Panc1 (cell line): ENCODE results near the gene ADAMTSL2. TPM values are rescaled to one million over a fixed set of nuclear protein-coding genes. Genes with fewer than 3 reads are reported as not detected.

Experiments used
- ATAC-seq: fragments of 200-7000 bp; cut with Tn5 transposase; 2 replicates; pipeline ENCODE4 v1.9.1; 2020; ENCODE audit warnings: mild to moderate bottlenecking, moderate library complexity
- BruUV-seq: library from RNA; stranded (reverse); fragments of 400-500 nt; replicated peaks from 2 replicates; lab custom pipeline; 2021; lab: Mats Ljungman, UMichigan
- CTCF ChIA-PET: fragments of 300-600 bp; sonication (Branson Sonifier 250); formaldehyde crosslinking; loops from one replicate; lab custom pipeline; 2022; ENCODE audit warnings: antibody characterized with exemption; lab: Charles Lee
- POLR2A ChIA-PET: fragments of 300-600 bp; sonication (Branson Sonifier 250); formaldehyde crosslinking; loops from one replicate; lab custom pipeline; 2022; ENCODE audit warnings: antibody characterized with exemption; lab: Charles Lee
- DNase-seq: peaks from one replicate; pipeline ENCODE4 v3.0.0-alpha.2; 2010; ENCODE audit warnings: low read depth, low spot score
- H3K27ac ChIP-seq: 2 replicates; pipeline ENCODE4 v1.5.1; 2011; ENCODE audit warnings: mild to moderate bottlenecking, low read length, inconsistent platforms
- H3K27me3 ChIP-seq: fragments of 200-500 bp; sonication (Bioruptor generic); 2 replicates; pipeline ENCODE4 v1.6.0; 2014; ENCODE audit warnings: low read length, inconsistent platforms; ENCODE audit not compliant: control insufficient read depth, insufficient read depth
- H3K36me3 ChIP-seq: fragments of 200-500 bp; sonication (Bioruptor generic); 2 replicates; pipeline ENCODE4 v1.5.1; 2014; ENCODE audit warnings: inconsistent platforms, mild to moderate bottlenecking, low read length, moderate library complexity; ENCODE audit not compliant: control insufficient read depth, insufficient read depth
- H3K4me1 ChIP-seq: 2 replicates; pipeline ENCODE4 v1.5.1; 2011; ENCODE audit warnings: inconsistent platforms, mild to moderate bottlenecking, low read length, moderate library complexity; ENCODE audit not compliant: control insufficient read depth, insufficient read depth
- H3K4me3 ChIP-seq, 2 experiments: 2 replicates each; pipeline ENCODE4 v1.5.1; 2011 to 2012; ENCODE audit warnings: low read depth in 2 of 2, low read length in 2 of 2, mild to moderate bottlenecking in 2 of 2, inconsistent platforms in 1 of 2, moderate library complexity in 1 of 2
- H3K9me3 ChIP-seq: fragments of 200-500 bp; sonication (Bioruptor generic); 2 replicates; pipeline ENCODE4 v1.5.1; 2014; ENCODE audit warnings: low read depth, mild to moderate bottlenecking, inconsistent platforms, low read length, moderate library complexity; ENCODE audit not compliant: control insufficient read depth, insufficient read depth
- CTCF ChIP-seq: fragments of 450-650 bp; IDR thresholded peaks from 2 replicates; pipeline ENCODE4 v1.5.1; 2017; ENCODE audit warnings: mild to moderate bottlenecking
- POLR2AphosphoS5 ChIP-seq: IDR thresholded peaks from 2 replicates; pipeline ENCODE4 v1.6.1; 2012; ENCODE audit warnings: mild to moderate bottlenecking, low read depth, low read length, moderate library complexity
- REST ChIP-seq, 2 experiments: IDR thresholded peaks; 2 replicates each; pipeline ENCODE4 v1.6.1; 2011 to 2012; ENCODE audit warnings: low read depth in 2 of 2, control low read depth in 1 of 2, low read length in 1 of 2, mild to moderate bottlenecking in 1 of 2, moderate library complexity in 1 of 2; ENCODE audit not compliant: insufficient read depth in 1 of 2
- SIN3A ChIP-seq: IDR thresholded peaks from 2 replicates; pipeline ENCODE4 v1.6.1; 2012; ENCODE audit warnings: low read depth, mild to moderate bottlenecking, low read length, moderate library complexity, borderline replicate concordance; ENCODE audit not compliant: insufficient read depth
- TCF7L2 ChIP-seq: IDR thresholded peaks from 2 replicates; pipeline ENCODE4 v1.6.1; 2011; ENCODE audit warnings: mild to moderate bottlenecking, low read depth, low read length, inconsistent platforms
- in situ Hi-C: cut with HindIII; loops from 2 replicates; pipeline ENCODE4 v1.10.0; 2016; ENCODE audit warnings: low sequenced_read_pairs, low pct_unique_long_range_greater_than_20kb
- intact Hi-C: fragments of 100-400 bp; cut with micrococcal nuclease; formaldehyde crosslinking; loops from one replicate; pipeline ENCODE4 v1.10.0; 2022; ENCODE audit not compliant: unreplicated experiment
- total RNA-seq: library from RNA; stranded (reverse); gene quantifications from one replicate; pipeline ENCODE4 v1.2.1, GENCODE V29; 2021; ENCODE audit not compliant: unreplicated experiment

ADAMTSL2 gene
- total RNA-seq, 1 experiment from 2014 or later: 0.10 TPM

- ChIA-PET POLR2A (no interaction called here), CTCF (no interaction called here)
- DNase-seq (no peak), ATAC-seq (no peak)
- H3K4me1 ChIP-seq: peaks cover 6% of the 10 kb centered on the region; the same call in 1 of the 2 replicates
- H3K4me3 ChIP-seq: no peak overlapping the region
- no peak overlapping the region for H3K27ac ChIP-seq
- in situ Hi-C loops: no loop called here
- intact Hi-C loops: no loop called here
- peaks cover 12% of the 10 kb centered on the region; the same call in 1 of the 2 replicates for H3K9me3 ChIP-seq
- BruUV-seq: no TSS peak
- H3K36me3 ChIP-seq: no peaks in the 10 kb centered on the region
- H3K27me3 ChIP-seq: no peaks in the 10 kb centered on the region
- TF ChIP-seq REST (IDR thresholded peaks at IDR 0.05; ENCODE audit: insufficient read depth in 1 of 2, low read depth in 2 of 2, low read length in 1 of 2) (no peak), POLR2AphosphoS5 (no peak)
Measured at GRCh38 chr9:133502112-133502511, 32.4 kb upstream of the ADAMTSL2 start.

GRCh38 chr9:133505186-133505830, 29.2 kb upstream of the ADAMTSL2 start:
- DNase-seq (no peak), ATAC-seq (no peak)
- BruUV-seq: no TSS peak
- ChIA-PET POLR2A (no interaction called here), CTCF (no interaction called here)
- TF ChIP-seq TCF7L2 (no peak), POLR2AphosphoS5 (no peak), CTCF (no peak), SIN3A (no peak)
- Histone ChIP-seq H3K4me3 (no peak overlapping the region), H3K27me3 (no peaks in the 10 kb centered on the region), H3K9me3 (peaks cover 12% of the 10 kb centered on the region; the same call in 1 of the 2 replicates), H3K36me3 (no peaks in the 10 kb centered on the region), H3K27ac (peak overlapping the region; percentile 48; the same call in 1 of the 2 replicates), H3K4me1 (peaks cover 29% of the 10 kb centered on the region)
- intact Hi-C loops: no loop called here
- in situ Hi-C loops: no loop called here
